ENCODE measurements around the gene ARHGAP25. TPM values are rescaled to one million over a fixed set of nuclear protein-coding genes. Genes with fewer than 3 reads are reported as not detected.

The ARHGAP25 gene
- total and polyA plus RNA-seq, 2 donors (not counting 3 experiments of a cell fraction or from before 2014, with no cell fraction given) = 0.50 to 2.0 TPM

DNA sequence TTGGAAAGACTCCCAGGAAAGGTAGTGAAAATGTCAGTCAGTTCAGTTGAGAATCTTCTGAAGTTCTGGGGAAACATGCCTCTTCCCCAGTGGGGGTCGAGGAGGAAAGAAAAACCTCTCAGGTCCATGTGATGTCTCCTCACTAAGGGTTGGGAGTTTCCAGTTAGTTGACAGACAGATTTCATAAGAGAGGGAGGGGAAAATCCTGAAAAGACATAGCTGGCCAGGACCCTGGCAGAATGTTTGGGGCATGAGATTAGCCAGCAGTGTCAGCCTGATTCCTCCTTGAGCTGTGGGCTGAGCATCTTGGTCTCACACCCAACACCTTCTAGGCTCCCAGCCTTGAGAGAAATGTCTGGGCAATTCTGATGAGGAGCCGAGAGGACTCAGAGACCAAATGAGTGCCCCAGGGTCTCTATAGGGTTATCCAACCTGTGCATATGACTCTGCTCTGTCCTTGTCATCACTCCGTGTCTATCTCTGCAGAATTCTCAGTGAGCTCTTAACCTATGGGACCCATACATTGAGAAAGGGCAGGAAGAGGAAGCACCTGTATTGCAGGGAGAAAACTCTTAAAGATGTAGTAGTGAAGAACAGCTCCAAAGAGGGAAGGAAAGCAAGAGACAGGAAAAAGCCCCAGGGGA, 122.7 kb downstream of the ARHGAP25 start:
- no peak for DNase-seq (ENCODE audit: low read depth, low spot score)
- Histone ChIP-seq H2AFZ (ENCODE audit: low read depth, low read length) (no peak overlapping the region), H3K4me2 (ENCODE audit: insufficient read depth, low read length) (no peak overlapping the region), H3K27ac (ENCODE audit: insufficient read depth, low read depth, low read length) (no peak overlapping the region), H3K79me2 (ENCODE audit: control insufficient read depth, insufficient read depth, low read length) (no peaks in the 10 kb centered on the region), H3K9me1 (replicated peaks; ENCODE audit: control insufficient read depth, extremely low read depth, insufficient read depth, low read length) (no peaks in the 10 kb centered on the region), H4K20me1 (replicated peaks; ENCODE audit: control insufficient read depth, extremely low read depth, insufficient read depth, low read length) (no peaks in the 10 kb centered on the region), H3K9ac (replicated peaks; ENCODE audit: extremely low read depth, insufficient read depth, low read length) (no peak overlapping the region), H3K9me3 (replicated peaks; ENCODE audit: control insufficient read depth, insufficient read depth, low read length) (no peaks in the 10 kb centered on the region), H3K4me1 (ENCODE audit: control insufficient read depth, extremely low read depth, insufficient read depth, low read length) (no peaks in the 10 kb centered on the region), H3K36me3 (ENCODE audit: control insufficient read depth in 2 of 2, extremely low read depth in 1 of 2, insufficient read depth in 2 of 2, low read length in 2 of 2) (no peaks in the 10 kb centered on the region), H3K27me3 (ENCODE audit: control insufficient read depth in 2 of 2, insufficient read depth in 2 of 2, low read length in 2 of 2) (peaks cover 0 to 7% of the 10 kb centered on the region in 2 experiments), H3K4me3 (replicated peaks in 1 of 3; ENCODE audit: insufficient read depth in 1 of 3, low read depth in 1 of 3, low read length in 3 of 3) (no peak overlapping the region)
- FAIRE-seq = no peak
- ChIA-PET POLR2A (no interaction called here), CTCF (no interaction called here)
- intact Hi-C loops (cut with micrococcal nuclease) = no loop called here
- no peak for TF ChIP-seq POLR2AphosphoS5 (IDR thresholded peaks at IDR 0.05; ENCODE audit: insufficient read depth, low read depth, low read length)
- no peak for TF ChIP-seq FOS (IDR thresholded peaks at IDR 0.05; ENCODE audit: borderline replicate concordance, insufficient read depth, low read length)
- TF ChIP-seq EZH2 (IDR thresholded peaks at IDR 0.05; ENCODE audit: borderline replicate concordance, low read depth, low read length, severe bottlenecking) = no peak
- TF ChIP-seq, protein P1, sequence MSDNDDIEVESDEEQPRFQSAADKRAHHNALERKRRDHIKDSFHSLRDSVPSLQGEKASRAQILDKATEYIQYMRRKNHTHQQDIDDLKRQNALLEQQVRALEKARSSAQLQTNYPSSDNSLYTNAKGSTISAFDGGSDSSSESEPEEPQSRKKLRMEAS (IDR thresholded peaks at IDR 0.05; ENCODE audit: insufficient read depth, insufficient read length) = no peak
- TF ChIP-seq MYC (IDR thresholded peaks at IDR 0.05; ENCODE audit: low read depth, low read length) = no peak
- no peak for TF ChIP-seq JUN (IDR thresholded peaks at IDR 0.05; ENCODE audit: borderline replicate concordance, insufficient read depth, insufficient read length, low read depth)
- no peak for TF ChIP-seq POLR2A (IDR thresholded peaks at IDR 0.05; ENCODE audit: low read depth, low read length)
- no peak for TF ChIP-seq GATA2 (IDR thresholded peaks at IDR 0.05; ENCODE audit: insufficient read depth, insufficient read length, low read depth, low read length)
- TF ChIP-seq, protein P2, sequence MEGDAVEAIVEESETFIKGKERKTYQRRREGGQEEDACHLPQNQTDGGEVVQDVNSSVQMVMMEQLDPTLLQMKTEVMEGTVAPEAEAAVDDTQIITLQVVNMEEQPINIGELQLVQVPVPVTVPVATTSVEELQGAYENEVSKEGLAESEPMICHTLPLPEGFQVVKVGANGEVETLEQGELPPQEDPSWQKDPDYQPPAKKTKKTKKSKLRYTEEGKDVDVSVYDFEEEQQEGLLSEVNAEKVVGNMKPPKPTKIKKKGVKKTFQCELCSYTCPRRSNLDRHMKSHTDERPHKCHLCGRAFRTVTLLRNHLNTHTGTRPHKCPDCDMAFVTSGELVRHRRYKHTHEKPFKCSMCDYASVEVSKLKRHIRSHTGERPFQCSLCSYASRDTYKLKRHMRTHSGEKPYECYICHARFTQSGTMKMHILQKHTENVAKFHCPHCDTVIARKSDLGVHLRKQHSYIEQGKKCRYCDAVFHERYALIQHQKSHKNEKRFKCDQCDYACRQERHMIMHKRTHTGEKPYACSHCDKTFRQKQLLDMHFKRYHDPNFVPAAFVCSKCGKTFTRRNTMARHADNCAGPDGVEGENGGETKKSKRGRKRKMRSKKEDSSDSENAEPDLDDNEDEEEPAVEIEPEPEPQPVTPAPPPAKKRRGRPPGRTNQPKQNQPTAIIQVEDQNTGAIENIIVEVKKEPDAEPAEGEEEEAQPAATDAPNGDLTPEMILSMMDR (IDR thresholded peaks at IDR 0.05; ENCODE audit: extremely low read depth in 1 of 2, insufficient read depth in 1 of 2, low read depth in 1 of 2, low read length in 2 of 2) = no peak
- dilution Hi-C loops (cut with MboI; ENCODE audit: extremely low pct_ligation_motif_present, low sequenced_read_pairs) = no loop called here
- BruUV-seq (replicated peaks) = no TSS peak

Measured in endothelial cell of umbilical vein (primary cell).